AG04450 (cell line): Measurements from ENCODE around the gene RSAD2. TPM values are rescaled to one million over a fixed set of nuclear protein-coding genes. Genes with fewer than 3 reads are reported as not detected.

Experiments used
- CTCF ChIA-PET: fragments of 300-600, 350-600 bp; formaldehyde crosslinking; extraction: SDS; loops from one replicate; lab custom pipeline; 2022; ENCODE audit warnings: antibody characterized with exemption, inconsistent platforms; lab: Charles Lee
- POLR2A ChIA-PET: fragments of 350-600 bp; formaldehyde crosslinking; extraction: SDS; loops from one replicate; lab custom pipeline; 2021; ENCODE audit warnings: antibody characterized with exemption, inconsistent platforms; lab: Yijun Ruan, JAX
- DNase-seq: peaks from one replicate; pipeline ENCODE4 v3.0.0-alpha.2; 2011; ENCODE audit warnings: low read depth, low spot score
- H3K27ac ChIP-seq: one replicate; pipeline ENCODE4 v1.5.1; 2012; ENCODE audit warnings: low read depth, low read length, control low read depth
- H3K27me3 ChIP-seq: one replicate; pipeline ENCODE4 v1.6.0; 2012; ENCODE audit warnings: low read length; ENCODE audit not compliant: control insufficient read depth, insufficient read depth
- H3K4me3 ChIP-seq: 2 replicates; pipeline ENCODE4 v1.5.1; 2011; ENCODE audit warnings: mild to moderate bottlenecking, low read depth, low read length, control low read depth
- H3K9me3 ChIP-seq: 2 replicates; pipeline ENCODE4 v1.5.1; 2012; ENCODE audit warnings: low read length; ENCODE audit not compliant: control insufficient read depth, insufficient read depth
- polyA plus RNA-seq: library from polyadenylated mRNA; depleted of rRNA; stranded (reverse); fragments of >200 nt; gene quantifications from 2 replicates; pipeline ENCODE4 v1.2.3, GENCODE V29; 2011
- TF ChIP-seq, protein P1 (sequence below): IDR thresholded peaks from 2 replicates; pipeline ENCODE4 v1.5.1; 2011; ENCODE audit warnings: low read depth, low read length, control low read depth, inconsistent platforms

RSAD2 gene
- polyA plus RNA-seq, 1 experiment, result not detected

DNA sequence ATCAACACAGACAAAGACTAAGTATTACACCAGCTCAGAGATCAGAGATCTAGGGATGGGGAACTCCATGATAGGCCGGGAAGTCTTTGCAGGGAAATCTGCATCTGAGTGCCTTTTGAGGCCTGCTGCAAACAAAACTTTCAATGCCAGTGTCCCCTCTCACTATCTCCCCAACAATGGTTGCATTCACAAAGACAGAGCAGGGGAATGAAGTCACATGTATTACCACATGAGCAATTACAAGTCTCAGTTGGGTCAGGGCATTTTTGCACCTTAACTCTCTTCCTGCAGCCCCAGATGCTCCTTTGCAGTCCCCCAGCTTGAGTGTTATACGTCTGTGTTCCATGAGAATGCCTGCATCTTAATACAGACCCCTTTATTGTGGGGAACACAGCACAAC is 37.8 kb downstream of the RSAD2 start:
- no peak overlapping the region for H3K27ac ChIP-seq
- DNase-seq, result no peak
- ChIA-PET CTCF (interaction anchor here (1.5 to 1.7 kb wide), 2 partner anchors 14 to 17 kb away, joined by 6 to 7 read pairs; no protein-coding TSS in a partner anchor), POLR2A (no interaction called here)
- H3K9me3 ChIP-seq, result no peaks in the 10 kb centered on the region; the same call in 1 of the 2 replicates
- H3K4me3 ChIP-seq, result no peak overlapping the region
- H3K27me3 ChIP-seq, result peaks cover 12% of the 10 kb centered on the region
- TF ChIP-seq, protein P1, sequence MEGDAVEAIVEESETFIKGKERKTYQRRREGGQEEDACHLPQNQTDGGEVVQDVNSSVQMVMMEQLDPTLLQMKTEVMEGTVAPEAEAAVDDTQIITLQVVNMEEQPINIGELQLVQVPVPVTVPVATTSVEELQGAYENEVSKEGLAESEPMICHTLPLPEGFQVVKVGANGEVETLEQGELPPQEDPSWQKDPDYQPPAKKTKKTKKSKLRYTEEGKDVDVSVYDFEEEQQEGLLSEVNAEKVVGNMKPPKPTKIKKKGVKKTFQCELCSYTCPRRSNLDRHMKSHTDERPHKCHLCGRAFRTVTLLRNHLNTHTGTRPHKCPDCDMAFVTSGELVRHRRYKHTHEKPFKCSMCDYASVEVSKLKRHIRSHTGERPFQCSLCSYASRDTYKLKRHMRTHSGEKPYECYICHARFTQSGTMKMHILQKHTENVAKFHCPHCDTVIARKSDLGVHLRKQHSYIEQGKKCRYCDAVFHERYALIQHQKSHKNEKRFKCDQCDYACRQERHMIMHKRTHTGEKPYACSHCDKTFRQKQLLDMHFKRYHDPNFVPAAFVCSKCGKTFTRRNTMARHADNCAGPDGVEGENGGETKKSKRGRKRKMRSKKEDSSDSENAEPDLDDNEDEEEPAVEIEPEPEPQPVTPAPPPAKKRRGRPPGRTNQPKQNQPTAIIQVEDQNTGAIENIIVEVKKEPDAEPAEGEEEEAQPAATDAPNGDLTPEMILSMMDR, result no peak

DNA sequence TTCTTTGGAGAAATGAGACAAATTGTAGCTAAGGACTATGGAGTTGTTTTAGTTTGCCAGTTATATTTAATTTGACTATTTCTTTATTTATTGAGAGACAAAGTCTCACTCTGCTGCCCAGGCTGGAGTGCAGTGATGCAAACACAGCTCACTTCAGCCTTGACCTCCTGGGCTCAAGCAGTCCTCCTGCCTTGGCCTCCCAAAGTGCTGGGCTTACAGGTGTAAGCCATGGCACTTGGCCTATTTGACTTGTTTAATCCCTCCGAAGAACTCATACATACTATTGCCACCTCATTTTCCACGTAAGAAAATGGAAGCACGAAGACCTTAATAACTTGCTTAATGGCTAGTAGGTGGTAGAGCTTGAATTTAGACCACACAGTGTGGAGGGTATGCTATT is 38.6 kb downstream of the RSAD2 start:
- POLR2A ChIA-PET, result no interaction called here
- Histone ChIP-seq H3K27ac (no peak overlapping the region), H3K27me3 (peaks cover 12% of the 10 kb centered on the region), H3K4me3 (no peak overlapping the region), H3K9me3 (no peaks in the 10 kb centered on the region; the same call in 1 of the 2 replicates)
- CTCF ChIA-PET, result interaction anchor here (0.6 to 1.7 kb wide), 6 partner anchors 10 to 28 kb away, joined by 3 to 8 read pairs (median 4); no protein-coding TSS in a partner anchor
- TF ChIP-seq, protein P1, result no peak
- no peak for DNase-seq

DNA sequence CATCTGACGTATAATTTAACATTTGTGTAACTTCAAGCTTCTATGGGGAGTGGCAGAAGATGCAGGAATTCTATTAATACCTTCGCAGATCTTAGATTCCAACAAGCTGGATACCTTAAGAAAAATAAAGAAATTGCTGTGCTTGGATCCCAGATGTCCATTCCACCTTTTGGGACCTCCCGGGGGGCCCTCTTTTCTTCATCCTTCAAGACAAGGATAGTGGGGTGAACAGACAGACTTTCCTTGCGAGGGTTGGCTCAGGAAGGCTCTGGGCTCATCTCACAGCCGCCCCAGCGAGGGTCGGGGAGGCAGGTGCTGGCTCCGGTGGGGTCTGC is 39.1 kb downstream of the RSAD2 start:
- no peak overlapping the region for H3K27ac ChIP-seq
- peak overlapping the region; percentile 49 for H3K4me3 ChIP-seq
- H3K9me3 ChIP-seq, result no peaks in the 10 kb centered on the region; the same call in 1 of the 2 replicates
- no peak for DNase-seq
- TF ChIP-seq, protein P1, result no peak
- peaks cover 12% of the 10 kb centered on the region for H3K27me3 ChIP-seq
- CTCF ChIA-PET, result interaction anchor here (0.5 to 1.7 kb wide), 8 partner anchors 10 to 711 kb away, joined by 3 to 8 read pairs (median 3); no protein-coding TSS in a partner anchor
- POLR2A ChIA-PET, result no interaction called here

DNA sequence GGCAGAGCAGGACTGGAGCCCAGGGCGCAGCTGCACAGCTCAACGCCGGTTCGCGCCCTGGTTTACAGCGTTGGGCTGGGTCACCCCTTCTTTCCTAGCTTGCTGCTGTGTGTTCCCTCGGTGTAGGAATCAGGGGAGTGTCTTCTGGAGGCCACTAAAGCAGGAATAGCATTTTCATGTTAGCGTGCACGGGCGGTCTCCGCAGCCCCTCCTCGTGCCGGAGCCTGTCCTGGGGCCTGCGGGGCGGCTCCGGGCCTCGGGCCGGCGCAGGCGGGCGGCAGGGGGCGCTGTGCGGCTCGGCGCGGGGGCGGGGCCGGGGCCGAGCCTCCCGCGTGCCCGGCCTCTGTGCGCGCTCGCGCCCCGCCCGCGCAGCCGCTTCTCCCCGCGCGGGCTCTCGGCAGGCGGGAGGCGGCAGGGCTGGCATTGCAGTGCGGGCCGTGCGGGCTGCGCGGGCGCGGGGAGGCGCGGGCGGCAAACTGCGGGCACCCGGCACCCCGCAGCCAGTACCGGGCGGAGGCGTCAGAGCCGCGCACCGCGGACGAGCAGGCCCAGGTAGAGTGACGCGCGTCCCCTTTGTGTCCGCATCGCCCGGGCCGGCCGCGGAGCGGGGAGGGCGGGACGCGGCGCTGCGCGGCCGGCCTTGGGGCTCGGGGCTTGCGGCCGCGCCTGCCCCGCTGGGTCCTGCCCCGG is 39.6 kb downstream of the RSAD2 start, which contains the start of gene RNF144A:
TSS of gene RNF144A (plus strand) at position 342 of the 690 bp plus-strand sequence. CDS start 79,515 bp downstream, outside the sequence.
- POLR2A ChIA-PET, result no interaction called here
- no peak for DNase-seq

More for the DNA sequence above, 39.6 kb downstream of the RSAD2 start, which contains the start of gene RNF144A:
- Histone ChIP-seq H3K27me3 (peaks cover 12% of the 10 kb centered on the region), H3K9me3 (no peaks in the 10 kb centered on the region; the same call in 1 of the 2 replicates), H3K4me3 (peak within 1 kb of the TSS; percentile 49), H3K27ac (no peak within 1 kb of the TSS)
- CTCF ChIA-PET, result interaction anchor here (0.5 to 1.7 kb wide), 8 partner anchors 11 to 712 kb away, joined by 3 to 8 read pairs (median 3); no protein-coding TSS in a partner anchor
- TF ChIP-seq, protein P1, result peak; percentile 29; the same call in 1 of the 2 replicates
